Adrenal gland (tissue), 12 donors: Measurements from ENCODE around the gene SULT1B1. TPM values are rescaled to one million over a fixed set of nuclear protein-coding genes. Genes with fewer than 3 reads are reported as not detected.

Experiments used
- DNase-seq, 7 donors: peaks; one replicate each; pipeline ENCODE4 v3.0.0-alpha.2; 2019 to 2020
- H3K27ac ChIP-seq, 5 donors: fragments of 200-600 bp; sonication (generic) in 4 of 5; 1 replicate in 3 of 5; 2 replicates in 2 of 5; pipeline versions ENCODE4 v1.5.1 to v1.8.0; 2016 to 2020; ENCODE audit warnings: mild to moderate bottlenecking in 1 of 5
- H3K27me3 ChIP-seq: fragments of 200-600 bp; 2 replicates; pipeline ENCODE4 v1.8.0; 2021
- H3K36me3 ChIP-seq, 2 donors: fragments of 200-600 bp; replicated peaks in 1 of 2; 1 replicate in 1 of 2; 2 replicates in 1 of 2; pipeline versions ENCODE4 v1.5.1 to v1.8.0; 2018 to 2022
- H3K4me1 ChIP-seq, 2 donors: fragments of 200-600 bp; replicated peaks in 1 of 2; 1 replicate in 1 of 2; 2 replicates in 1 of 2; pipeline versions ENCODE4 v1.5.1 to v1.8.0; 2018 to 2021
- H3K4me3 ChIP-seq, 4 donors: fragments of 200-600 bp; sonication (generic) in 3 of 4; one replicate each; pipeline ENCODE4 v1.5.1; 2016 to 2018
- H3K9me3 ChIP-seq, 3 donors: fragments of 200-600 bp; sonication (generic) in 1 of 3; replicated peaks in 1 of 3; 1 replicate in 2 of 3; 2 replicates in 1 of 3; pipeline versions ENCODE4 v1.5.1 to v1.8.0; 2016 to 2021
- POLR2A ChIP-seq, 2 donors: fragments of 450-650 bp; IDR thresholded peaks; one replicate each; pipeline ENCODE4 v1.6.1; 2017; ENCODE audit warnings: antibody characterized with exemption in 2 of 2, mild to moderate bottlenecking in 2 of 2, moderate library complexity in 1 of 2
- WGBS, 4 donors: extraction: QIAGEN DNeasy Blood & Tissue Kit in 2 of 4; methylation state at CpG; one replicate each; pipeline versions ENCODE4 v1.1.5 to v1.1.7; 2013 to 2017; 5-methylcytosine and 5-hydroxymethylcytosine counted together
- intact Hi-C, 2 donors: fragments of 100-400 bp; cut with DNase I; formaldehyde crosslinking; loops; one replicate each; pipeline versions ENCODE4 v1.14.1 to v1.15.0; 2022 to 2023
- polyA plus RNA-seq, 3 donors: library from polyadenylated mRNA; stranded (reverse); fragments of 200-250 nt in 2 of 3; fragments of 350-450 nt in 1 of 3; fragmentation: Illumina TruSeq in 1 of 3; extraction: RNeasy Lipid Tissue Mini Kit (QIAGEN cat#74804) in 1 of 3; gene quantifications; one replicate each; pipeline ENCODE4 v1.2.3, GENCODE V29; 2013 to 2014
- total RNA-seq, 9 donors: library from RNA; depleted of rRNA in 4 of 9; stranded (reverse); fragments of >200 nt in 4 of 9; fragments of 120-200 nt in 1 of 9; fragmentation: NEBNext Ultra II Directional in 1 of 9; extraction: Animal tissue kit (Norgen Biotek cat#: 25700) in 1 of 9; gene quantifications; one replicate each; pipeline versions ENCODE4 v1.1.0 to v1.2.4, GENCODE V29; 2013 to 2023
- TF ChIP-seq, protein P1 (sequence below), 6 experiments: fragments of 450-650 bp in 4 of 6; fragments of 200-600 bp in 2 of 6; sonication (generic) in 1 of 6; IDR thresholded peaks; 1 replicate in 5 of 6; 2 replicates in 1 of 6; pipeline versions ENCODE4 v1.5.1 to v1.8.0; 2016 to 2021; ENCODE audit warnings: antibody characterized with exemption in 6 of 6, mild to moderate bottlenecking in 2 of 6, moderate library complexity in 1 of 6
- donor health status: healthy with polysubstance abuse.
- donor health status: Bipolar disorder and iron deficiency.
- donor health status: DM: yes; HTN: yes; CAD: no.
- donor health status: DM: no; HTN: no; CAD: no.
- donor health status: DM: no; HTN: no; CAD: no.
- donor health status: DM: yes; HTN: yes; CAD: no.

Gene SULT1B1
- total and polyA plus RNA-seq, 12 donors = 0.18 to 2.0 (median 0.38) TPM

DNA sequence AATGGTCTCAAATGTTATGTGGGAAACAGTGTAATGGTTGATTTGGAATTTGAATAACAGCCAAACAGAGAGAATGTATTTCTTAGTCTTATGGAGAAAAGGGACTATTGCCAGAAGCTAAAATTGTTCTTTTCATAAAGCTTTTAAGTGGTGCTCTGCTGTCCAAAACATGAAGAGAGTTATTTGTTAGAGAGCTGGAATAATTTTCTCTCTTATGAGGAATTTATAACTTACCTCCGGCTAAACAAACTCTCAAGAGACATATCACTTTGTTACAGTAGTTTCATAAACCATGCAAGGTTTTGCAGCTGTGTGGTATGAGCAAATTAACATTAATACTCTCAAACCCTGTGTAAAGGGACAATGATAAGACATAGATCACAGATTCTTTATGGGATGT, 28.6 kb downstream of the SULT1B1 start:
- H3K4me1 ChIP-seq = no peaks in the 10 kb centered on the region
- no peak for DNase-seq
- H3K9me3 ChIP-seq = no peaks in the 10 kb centered on the region
- WGBS, 4 donors = 60 to 75% (median 68%) methylated on average over 1 of the region's 1 CpG
- TF ChIP-seq POLR2A (IDR thresholded peaks at IDR 0.05) = no peak
- TF ChIP-seq, protein P1, sequence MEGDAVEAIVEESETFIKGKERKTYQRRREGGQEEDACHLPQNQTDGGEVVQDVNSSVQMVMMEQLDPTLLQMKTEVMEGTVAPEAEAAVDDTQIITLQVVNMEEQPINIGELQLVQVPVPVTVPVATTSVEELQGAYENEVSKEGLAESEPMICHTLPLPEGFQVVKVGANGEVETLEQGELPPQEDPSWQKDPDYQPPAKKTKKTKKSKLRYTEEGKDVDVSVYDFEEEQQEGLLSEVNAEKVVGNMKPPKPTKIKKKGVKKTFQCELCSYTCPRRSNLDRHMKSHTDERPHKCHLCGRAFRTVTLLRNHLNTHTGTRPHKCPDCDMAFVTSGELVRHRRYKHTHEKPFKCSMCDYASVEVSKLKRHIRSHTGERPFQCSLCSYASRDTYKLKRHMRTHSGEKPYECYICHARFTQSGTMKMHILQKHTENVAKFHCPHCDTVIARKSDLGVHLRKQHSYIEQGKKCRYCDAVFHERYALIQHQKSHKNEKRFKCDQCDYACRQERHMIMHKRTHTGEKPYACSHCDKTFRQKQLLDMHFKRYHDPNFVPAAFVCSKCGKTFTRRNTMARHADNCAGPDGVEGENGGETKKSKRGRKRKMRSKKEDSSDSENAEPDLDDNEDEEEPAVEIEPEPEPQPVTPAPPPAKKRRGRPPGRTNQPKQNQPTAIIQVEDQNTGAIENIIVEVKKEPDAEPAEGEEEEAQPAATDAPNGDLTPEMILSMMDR (IDR thresholded peaks at IDR 0.05) = no peak
- no peaks in the 10 kb centered on the region for H3K27me3 ChIP-seq
- H3K4me3 ChIP-seq = no peak overlapping the region
- H3K36me3 ChIP-seq = no peaks in the 10 kb centered on the region
- H3K27ac ChIP-seq = no peak overlapping the region
- intact Hi-C loops = no loop called here

DNA sequence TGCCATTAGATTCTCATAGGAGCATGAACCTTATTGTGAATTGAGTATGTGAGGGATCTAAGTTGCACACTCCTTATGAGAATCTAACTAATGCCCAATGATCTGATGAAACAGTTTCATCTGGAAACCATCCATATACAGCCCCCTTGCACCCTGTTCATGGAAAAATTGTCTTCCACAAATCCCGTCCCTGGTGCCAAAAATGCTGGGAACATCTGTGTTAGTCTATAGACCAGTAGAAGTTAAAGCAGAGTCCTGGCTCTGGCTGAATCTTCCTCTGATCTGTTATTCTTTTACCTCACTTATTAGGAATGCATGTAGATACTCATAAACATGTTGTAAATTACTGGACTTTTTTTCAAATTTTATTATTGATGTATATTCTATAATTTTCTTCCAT, 29.2 kb downstream of the SULT1B1 start:
- Histone ChIP-seq H3K27ac (no peak overlapping the region), H3K27me3 (no peaks in the 10 kb centered on the region), H3K9me3 (no peaks in the 10 kb centered on the region), H3K4me3 (no peak overlapping the region), H3K4me1 (peaks cover 1 to 5% of the 10 kb centered on the region in 2 donors), H3K36me3 (no peaks in the 10 kb centered on the region)
- no peak for DNase-seq
- TF ChIP-seq, protein P1 (IDR thresholded peaks at IDR 0.05) = no peak
- no peak for TF ChIP-seq POLR2A (IDR thresholded peaks at IDR 0.05)
- 45 to 80% (median 55%) methylated on average over 1 of the region's 1 CpG for WGBS, 4 donors
- intact Hi-C loops = no loop called here

DNA sequence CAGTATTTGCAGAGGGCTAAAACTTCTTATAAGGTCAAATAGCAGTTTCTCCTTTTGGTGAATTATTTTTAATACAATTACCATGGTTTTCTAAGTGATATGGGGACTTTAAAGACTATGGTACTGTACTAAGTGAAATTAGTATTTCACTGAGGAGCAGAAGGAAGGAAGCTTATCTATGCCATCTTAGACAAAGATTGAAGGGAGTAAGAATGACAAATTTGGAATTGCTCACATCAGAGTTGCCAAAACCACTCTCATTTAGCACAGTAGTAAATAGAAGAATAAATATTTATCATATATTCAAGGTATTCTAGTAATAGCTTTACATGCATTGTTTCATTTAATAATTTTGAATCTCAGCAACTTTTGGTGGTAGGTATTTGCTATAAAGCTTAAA, 30.4 kb downstream of the SULT1B1 start:
- Histone ChIP-seq H3K36me3 (no peaks in the 10 kb centered on the region), H3K9me3 (no peaks in the 10 kb centered on the region), H3K27ac (no peak overlapping the region), H3K27me3 (no peaks in the 10 kb centered on the region), H3K4me3 (no peak overlapping the region), H3K4me1 (peaks cover 3 to 6% of the 10 kb centered on the region in 2 donors)
- no peak for DNase-seq
- TF ChIP-seq POLR2A (IDR thresholded peaks at IDR 0.05) = no peak
- TF ChIP-seq, protein P1 (IDR thresholded peaks at IDR 0.05) = no peak
- intact Hi-C loops = no loop called here

DNA sequence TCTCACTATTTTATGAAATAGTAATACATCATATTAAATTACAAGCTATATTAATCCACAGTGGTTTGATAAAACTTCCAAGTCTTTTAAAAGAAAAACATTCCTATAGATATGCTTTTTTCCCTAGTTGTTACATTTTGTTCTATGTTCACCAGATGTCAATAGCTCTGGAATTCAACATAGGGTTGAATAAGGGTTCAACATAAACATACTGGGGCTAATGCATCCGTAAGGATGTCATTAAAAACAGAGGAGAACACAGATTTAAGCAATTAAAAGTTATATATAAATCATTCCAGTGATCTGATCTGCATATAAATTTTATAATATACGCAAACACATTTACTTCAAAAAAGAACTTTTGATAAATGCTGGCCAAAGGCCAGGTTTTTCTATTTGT, 32.5 kb downstream of the SULT1B1 start:
- intact Hi-C loops = no loop called here
- Histone ChIP-seq H3K27ac (no peak overlapping the region), H3K9me3 (no peaks in the 10 kb centered on the region), H3K4me1 (peaks cover 3 to 6% of the 10 kb centered on the region in 2 donors), H3K4me3 (no peak overlapping the region), H3K27me3 (no peaks in the 10 kb centered on the region), H3K36me3 (no peaks in the 10 kb centered on the region)
- WGBS, 4 donors = 82 to 90% (median 86%) methylated on average over 2 of the region's 2 CpGs
- no peak for DNase-seq
- no peak for TF ChIP-seq POLR2A (IDR thresholded peaks at IDR 0.05)
- TF ChIP-seq, protein P1 (IDR thresholded peaks at IDR 0.05) = no peak
